Measurements from ENCODE around the gene SLC45A3. TPM values are rescaled to one million over a fixed set of nuclear protein-coding genes. Genes with fewer than 3 reads are reported as not detected.

The SLC45A3 gene
- polyA plus RNA-seq, 1 donor from 2014 or later: 0.53 TPM

GRCh38 chr1:205688171-205689080, 8.1 kb upstream of the SLC45A3 start:
- no peak overlapping the region for H3K4me3 ChIP-seq (ENCODE audit: low read length)
- no peaks in the 10 kb centered on the region for H3K27me3 ChIP-seq (ENCODE audit: insufficient read depth, low read depth, low read length)
- H3K9ac ChIP-seq (ENCODE audit: low read length): no peak overlapping the region
- H3K9me2 ChIP-seq (ENCODE audit: insufficient read depth, low read length): no peaks in the 10 kb centered on the region
- H3F3A ChIP-seq (ENCODE audit: insufficient read depth, low read length, poor library complexity, severe bottlenecking): no peaks in the 10 kb centered on the region
- no peak overlapping the region for H3K4me2 ChIP-seq (ENCODE audit: low read length)
- no peaks in the 10 kb centered on the region for H3K9me3 ChIP-seq (ENCODE audit: low read length)
- no peaks in the 10 kb centered on the region for H3K79me2 ChIP-seq (replicated peaks; ENCODE audit: insufficient read depth, low read length)
- no peaks in the 10 kb centered on the region for H4K20me1 ChIP-seq (ENCODE audit: insufficient read depth)
- no peak overlapping the region for H2AFZ ChIP-seq (ENCODE audit: low read depth, low read length)
- no peak overlapping the region for H3K27ac ChIP-seq (ENCODE audit: low read length)
- no peaks in the 10 kb centered on the region for H3K36me3 ChIP-seq (ENCODE audit: insufficient read depth, low read length)
- TF ChIP-seq SMC3 (conservative IDR thresholded peaks at IDR 0.05; ENCODE audit: poor library complexity) (no peak), TAF1 (IDR thresholded peaks at IDR 0.05; ENCODE audit: low read depth) (no peak)

DNA sequence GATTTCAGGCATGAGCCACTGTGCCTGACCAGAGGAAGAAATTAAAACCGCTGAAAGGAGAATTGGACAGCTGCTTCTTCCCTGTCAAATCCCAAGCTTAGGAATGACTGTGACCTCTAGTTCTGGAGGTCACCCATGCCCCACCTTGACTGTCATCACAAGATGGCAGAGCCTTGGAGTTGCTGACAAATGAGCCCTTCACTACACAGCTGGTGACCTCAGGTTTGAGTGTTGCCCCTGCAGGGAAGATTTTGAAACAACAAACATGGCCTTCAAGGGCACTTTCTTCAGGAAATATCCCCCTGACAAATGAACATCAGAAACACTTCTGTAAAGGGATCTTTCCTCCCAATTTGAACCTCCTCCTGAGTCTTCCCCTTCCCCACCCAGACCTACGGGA, 6.9 kb upstream of the SLC45A3 start:
- Histone ChIP-seq H3K27me3 (ENCODE audit: insufficient read depth, low read depth, low read length) (no peaks in the 10 kb centered on the region), H3K27ac (ENCODE audit: low read length) (no peak overlapping the region), H3K4me3 (ENCODE audit: low read length) (no peak overlapping the region), H3K36me3 (ENCODE audit: insufficient read depth, low read length) (no peaks in the 10 kb centered on the region), H3K9me3 (ENCODE audit: low read length) (no peaks in the 10 kb centered on the region), H3F3A (ENCODE audit: insufficient read depth, low read length, poor library complexity, severe bottlenecking) (no peaks in the 10 kb centered on the region), H2AFZ (ENCODE audit: low read depth, low read length) (no peak overlapping the region), H4K20me1 (ENCODE audit: insufficient read depth) (no peaks in the 10 kb centered on the region), H3K9me2 (ENCODE audit: insufficient read depth, low read length) (no peaks in the 10 kb centered on the region), H3K4me2 (ENCODE audit: low read length) (no peak overlapping the region), H3K79me2 (replicated peaks; ENCODE audit: insufficient read depth, low read length) (no peaks in the 10 kb centered on the region), H3K9ac (ENCODE audit: low read length) (no peak overlapping the region)
- TF ChIP-seq, protein P1, sequence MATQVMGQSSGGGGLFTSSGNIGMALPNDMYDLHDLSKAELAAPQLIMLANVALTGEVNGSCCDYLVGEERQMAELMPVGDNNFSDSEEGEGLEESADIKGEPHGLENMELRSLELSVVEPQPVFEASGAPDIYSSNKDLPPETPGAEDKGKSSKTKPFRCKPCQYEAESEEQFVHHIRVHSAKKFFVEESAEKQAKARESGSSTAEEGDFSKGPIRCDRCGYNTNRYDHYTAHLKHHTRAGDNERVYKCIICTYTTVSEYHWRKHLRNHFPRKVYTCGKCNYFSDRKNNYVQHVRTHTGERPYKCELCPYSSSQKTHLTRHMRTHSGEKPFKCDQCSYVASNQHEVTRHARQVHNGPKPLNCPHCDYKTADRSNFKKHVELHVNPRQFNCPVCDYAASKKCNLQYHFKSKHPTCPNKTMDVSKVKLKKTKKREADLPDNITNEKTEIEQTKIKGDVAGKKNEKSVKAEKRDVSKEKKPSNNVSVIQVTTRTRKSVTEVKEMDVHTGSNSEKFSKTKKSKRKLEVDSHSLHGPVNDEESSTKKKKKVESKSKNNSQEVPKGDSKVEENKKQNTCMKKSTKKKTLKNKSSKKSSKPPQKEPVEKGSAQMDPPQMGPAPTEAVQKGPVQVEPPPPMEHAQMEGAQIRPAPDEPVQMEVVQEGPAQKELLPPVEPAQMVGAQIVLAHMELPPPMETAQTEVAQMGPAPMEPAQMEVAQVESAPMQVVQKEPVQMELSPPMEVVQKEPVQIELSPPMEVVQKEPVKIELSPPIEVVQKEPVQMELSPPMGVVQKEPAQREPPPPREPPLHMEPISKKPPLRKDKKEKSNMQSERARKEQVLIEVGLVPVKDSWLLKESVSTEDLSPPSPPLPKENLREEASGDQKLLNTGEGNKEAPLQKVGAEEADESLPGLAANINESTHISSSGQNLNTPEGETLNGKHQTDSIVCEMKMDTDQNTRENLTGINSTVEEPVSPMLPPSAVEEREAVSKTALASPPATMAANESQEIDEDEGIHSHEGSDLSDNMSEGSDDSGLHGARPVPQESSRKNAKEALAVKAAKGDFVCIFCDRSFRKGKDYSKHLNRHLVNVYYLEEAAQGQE (IDR thresholded peaks at IDR 0.05; ENCODE audit: borderline replicate concordance): no peak
- no peak for TF ChIP-seq SMC3 (conservative IDR thresholded peaks at IDR 0.05; ENCODE audit: poor library complexity)
- TF ChIP-seq, protein P2, sequence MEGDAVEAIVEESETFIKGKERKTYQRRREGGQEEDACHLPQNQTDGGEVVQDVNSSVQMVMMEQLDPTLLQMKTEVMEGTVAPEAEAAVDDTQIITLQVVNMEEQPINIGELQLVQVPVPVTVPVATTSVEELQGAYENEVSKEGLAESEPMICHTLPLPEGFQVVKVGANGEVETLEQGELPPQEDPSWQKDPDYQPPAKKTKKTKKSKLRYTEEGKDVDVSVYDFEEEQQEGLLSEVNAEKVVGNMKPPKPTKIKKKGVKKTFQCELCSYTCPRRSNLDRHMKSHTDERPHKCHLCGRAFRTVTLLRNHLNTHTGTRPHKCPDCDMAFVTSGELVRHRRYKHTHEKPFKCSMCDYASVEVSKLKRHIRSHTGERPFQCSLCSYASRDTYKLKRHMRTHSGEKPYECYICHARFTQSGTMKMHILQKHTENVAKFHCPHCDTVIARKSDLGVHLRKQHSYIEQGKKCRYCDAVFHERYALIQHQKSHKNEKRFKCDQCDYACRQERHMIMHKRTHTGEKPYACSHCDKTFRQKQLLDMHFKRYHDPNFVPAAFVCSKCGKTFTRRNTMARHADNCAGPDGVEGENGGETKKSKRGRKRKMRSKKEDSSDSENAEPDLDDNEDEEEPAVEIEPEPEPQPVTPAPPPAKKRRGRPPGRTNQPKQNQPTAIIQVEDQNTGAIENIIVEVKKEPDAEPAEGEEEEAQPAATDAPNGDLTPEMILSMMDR (IDR thresholded peaks at IDR 0.05; ENCODE audit: poor library complexity, severe bottlenecking): no peak
- no peak for TF ChIP-seq POLR2AphosphoS5 (IDR thresholded peaks at IDR 0.05)
- TF ChIP-seq TAF1 (IDR thresholded peaks at IDR 0.05; ENCODE audit: low read depth): no peak
- no peak for TF ChIP-seq EZH2 (IDR thresholded peaks at IDR 0.05; ENCODE audit: borderline replicate concordance, insufficient read depth, low read length, poor library complexity, severe bottlenecking)
- no peak for TF ChIP-seq MXI1 (conservative IDR thresholded peaks at IDR 0.05; ENCODE audit: poor library complexity, severe bottlenecking)
- TF ChIP-seq EP300 (conservative IDR thresholded peaks at IDR 0.05; ENCODE audit: poor library complexity, severe bottlenecking): no peak
- no peak for TF ChIP-seq RAD21 (conservative IDR thresholded peaks at IDR 0.05)
